GM12872 (cell line): ENCODE measurements around the gene PGAP1.

Source experiments
- TF ChIP-seq, protein P1 (sequence below): IDR thresholded peaks from 3 replicates; pipeline ENCODE4 v1.5.1; 2011; ENCODE audit warnings: low read depth, mild to moderate bottlenecking, low read length, moderate library complexity; ENCODE audit not compliant: insufficient read depth

PGAP1 gene

DNA sequence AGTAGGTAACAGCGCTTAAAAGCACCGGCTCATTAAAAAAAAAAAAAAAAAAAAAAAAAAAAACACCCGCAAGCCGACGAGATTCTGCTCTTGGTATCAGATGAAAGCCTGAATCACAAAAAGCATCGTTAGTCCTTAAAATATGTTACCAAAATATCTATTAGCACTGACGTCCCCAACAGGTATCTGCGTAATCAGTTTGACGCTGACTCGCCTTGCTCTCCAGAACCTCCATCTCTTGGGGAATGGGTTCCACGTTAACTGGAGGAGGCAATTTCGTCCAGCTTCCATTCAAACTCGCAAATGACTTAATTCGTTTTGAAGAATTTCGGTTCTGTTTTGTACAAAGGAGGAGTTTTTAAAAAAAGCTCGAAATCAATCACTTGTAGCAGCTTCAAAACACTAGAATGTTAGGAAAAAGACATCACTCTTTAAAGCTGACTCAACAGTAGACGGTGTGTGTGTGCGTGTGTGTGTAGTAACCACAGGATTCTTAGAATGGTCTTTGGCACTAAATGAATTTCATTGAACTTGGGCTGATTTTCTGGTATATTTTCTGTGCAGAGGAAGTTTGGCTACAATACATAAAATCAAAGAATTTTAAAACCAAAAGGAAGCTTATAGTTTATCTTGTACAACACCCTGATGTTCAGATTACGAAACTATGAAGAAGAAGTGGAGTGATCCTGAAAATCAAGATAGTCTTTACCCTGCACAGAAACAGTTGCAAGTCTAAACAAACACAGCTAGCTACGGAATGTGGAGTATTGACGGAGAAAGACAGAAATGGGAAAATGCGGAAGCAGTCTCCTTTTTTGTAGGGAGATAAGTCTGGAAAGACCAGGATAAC, 1.1 kb upstream of the PGAP1 start:
- TF ChIP-seq, protein P1, sequence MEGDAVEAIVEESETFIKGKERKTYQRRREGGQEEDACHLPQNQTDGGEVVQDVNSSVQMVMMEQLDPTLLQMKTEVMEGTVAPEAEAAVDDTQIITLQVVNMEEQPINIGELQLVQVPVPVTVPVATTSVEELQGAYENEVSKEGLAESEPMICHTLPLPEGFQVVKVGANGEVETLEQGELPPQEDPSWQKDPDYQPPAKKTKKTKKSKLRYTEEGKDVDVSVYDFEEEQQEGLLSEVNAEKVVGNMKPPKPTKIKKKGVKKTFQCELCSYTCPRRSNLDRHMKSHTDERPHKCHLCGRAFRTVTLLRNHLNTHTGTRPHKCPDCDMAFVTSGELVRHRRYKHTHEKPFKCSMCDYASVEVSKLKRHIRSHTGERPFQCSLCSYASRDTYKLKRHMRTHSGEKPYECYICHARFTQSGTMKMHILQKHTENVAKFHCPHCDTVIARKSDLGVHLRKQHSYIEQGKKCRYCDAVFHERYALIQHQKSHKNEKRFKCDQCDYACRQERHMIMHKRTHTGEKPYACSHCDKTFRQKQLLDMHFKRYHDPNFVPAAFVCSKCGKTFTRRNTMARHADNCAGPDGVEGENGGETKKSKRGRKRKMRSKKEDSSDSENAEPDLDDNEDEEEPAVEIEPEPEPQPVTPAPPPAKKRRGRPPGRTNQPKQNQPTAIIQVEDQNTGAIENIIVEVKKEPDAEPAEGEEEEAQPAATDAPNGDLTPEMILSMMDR, result no peak

DNA sequence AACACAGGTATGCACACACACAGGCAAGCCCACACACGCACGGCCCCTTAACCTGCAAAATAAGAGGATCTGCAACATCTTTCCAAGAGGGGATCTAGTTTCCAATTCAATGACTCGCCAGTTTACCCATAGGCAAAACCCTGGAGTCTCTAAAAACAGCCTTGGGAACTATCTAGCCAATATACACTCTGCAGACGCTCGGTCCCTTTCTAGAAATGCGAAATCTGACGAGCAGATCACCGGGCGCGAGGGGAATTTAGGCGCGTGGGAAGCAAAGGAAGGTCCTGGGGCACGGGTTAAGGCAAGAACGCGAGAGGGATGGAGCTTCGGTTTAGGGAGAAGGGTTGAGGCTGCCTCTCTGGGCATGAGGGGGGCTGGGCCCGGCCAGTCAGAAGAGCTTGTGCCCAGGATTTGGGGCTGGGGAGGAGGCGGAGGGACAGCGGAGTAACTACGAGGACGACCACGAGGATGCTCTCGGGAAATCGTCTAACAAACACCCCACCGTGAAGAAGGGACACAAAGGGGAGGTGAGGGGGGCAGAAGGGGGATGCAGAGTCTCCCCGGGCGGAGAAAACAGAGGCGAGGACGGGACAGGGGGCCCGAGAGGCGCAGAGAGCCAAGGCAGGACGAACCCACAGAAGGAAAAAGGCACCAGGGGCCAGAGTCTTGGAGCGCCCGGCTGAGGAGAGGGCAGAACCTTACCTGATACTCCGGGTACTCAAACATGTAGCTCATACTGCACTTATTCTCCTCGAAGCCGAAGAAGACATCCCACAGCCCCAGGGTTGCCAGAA, 542 bp downstream of the PGAP1 start:
- TF ChIP-seq, protein P1, result no peak

DNA sequence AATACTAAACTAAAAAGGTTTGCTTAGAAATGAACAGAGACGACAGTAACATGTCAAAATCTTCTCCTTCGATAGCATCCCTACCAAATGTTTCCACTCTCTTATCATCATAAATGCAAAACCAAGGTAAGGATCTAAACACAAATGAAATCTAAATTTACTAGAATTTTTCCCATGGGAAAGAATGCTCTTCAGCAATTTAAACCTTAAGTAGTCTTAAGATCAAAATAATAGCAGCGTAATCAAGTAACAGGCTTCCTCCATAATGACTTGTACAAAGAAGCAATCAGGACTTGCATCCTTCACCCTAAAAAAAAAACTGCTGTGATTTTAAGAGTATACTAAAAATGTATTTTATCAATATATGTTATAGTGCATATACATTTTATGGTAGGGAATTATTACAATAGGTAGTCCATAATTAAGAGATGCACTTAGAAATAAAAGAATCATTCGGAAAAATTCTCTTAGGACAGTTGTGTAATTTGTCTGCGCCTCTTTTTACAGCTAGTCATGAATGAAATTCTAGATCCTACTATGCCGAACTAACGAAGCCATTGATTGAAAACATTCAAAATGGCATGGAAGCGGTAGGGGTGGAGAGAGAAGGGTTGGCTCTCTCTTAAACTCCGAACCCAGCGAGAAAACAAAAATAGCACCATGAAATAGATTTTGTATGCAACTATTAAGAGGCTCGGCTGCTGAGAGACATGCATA, 1.3 kb downstream of the PGAP1 start:
- TF ChIP-seq, protein P1, result no peak

DNA sequence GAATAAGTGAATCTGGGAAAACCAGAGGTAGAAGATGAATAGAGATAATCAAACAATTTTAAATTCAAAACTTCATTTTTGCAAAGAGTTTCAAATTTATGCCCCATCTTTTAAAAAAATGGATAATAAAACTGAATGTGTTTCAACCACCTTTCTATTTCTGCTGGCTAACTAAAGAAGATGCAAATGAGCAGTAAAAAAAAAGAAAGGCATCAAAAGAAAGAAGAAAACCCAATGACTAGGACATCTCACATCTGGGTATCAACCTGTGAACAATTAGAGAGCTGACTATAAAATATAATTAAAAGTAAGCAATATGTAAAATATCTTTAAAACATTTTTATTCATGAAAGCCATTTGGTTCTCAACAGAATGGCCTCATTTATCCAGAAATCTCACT, 2.5 kb downstream of the PGAP1 start:
- TF ChIP-seq, protein P1, result no peak

DNA sequence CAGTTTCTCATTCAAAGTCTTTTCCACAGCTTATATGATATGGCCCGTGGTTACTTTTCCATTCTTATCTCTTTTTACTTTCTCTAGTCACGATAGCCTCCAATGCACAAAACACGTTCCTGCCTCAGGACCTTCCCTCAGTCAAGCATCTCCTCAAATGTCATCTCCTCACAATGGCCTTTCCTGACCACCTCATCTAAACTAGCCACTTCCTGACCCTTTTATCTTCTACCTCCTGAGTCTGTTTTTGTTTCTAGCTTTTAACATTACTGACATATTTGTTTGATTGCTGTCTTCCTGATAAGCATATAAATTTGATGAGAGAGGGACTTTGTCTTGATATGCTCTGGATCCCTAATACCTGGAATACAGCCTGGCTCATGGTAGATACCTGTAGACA, 7.6 kb downstream of the PGAP1 start:
- TF ChIP-seq, protein P1, result no peak

DNA sequence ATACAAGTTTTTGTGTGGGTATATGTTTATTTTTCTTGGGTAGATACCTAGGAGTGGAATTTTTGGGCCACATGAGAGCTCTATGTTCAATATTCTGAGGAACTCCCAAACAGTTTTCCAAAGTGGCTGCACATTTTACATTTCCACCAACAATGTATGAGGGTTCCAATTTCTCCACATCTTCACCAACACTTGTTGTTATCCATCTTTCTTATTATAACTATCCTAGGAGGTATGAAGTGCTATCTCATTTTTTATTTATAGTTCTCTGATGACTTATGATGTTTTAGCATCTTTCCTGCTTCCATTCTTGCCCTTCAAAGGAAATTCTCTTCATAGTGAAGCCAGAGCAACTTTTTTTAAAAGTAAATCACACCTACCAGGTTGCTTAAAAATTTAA, 8.7 kb downstream of the PGAP1 start:
- TF ChIP-seq, protein P1, result no peak

DNA sequence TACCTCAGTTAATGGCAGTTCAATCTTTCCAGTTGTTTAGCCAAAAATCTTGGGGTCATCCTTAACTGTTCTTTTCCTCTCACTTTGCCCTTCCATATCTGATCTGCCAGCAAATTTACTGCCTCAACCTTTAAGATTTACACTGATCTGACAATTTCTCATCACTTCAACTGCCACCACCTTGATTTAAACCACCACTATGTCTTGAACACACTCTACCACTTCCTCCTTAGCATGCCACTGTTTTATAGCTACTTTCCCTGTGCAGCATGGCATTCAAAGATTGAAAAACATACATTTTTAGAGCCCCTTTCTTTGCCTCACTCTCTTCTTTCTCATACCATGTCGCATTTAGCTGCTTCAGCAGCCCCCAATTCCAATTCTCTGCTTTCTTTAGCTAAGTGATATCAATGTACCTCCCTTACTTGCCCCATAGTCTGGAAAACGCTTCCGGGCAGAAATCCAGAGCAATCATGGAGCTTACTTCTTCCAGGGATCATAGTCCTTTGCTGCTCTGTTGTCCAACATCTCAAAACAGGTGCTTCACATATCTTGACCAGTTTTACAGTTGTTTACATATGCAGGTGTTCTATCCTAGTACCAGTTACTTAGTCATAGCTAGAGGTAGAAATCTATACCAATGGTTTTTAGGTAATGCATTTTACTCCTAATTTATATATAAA, 10.9 kb downstream of the PGAP1 start:
- TF ChIP-seq, protein P1, result no peak
